Motor neuron (in vitro differentiated cells): ENCODE results near the gene MAML2. TPM values are rescaled to one million over a fixed set of nuclear protein-coding genes. Genes with fewer than 3 reads are reported as not detected.
A peak's percentile ranks its signal among the peaks of the same experiment; 100 is the strongest.

ENCODE experiments used
- ATAC-seq, 8 experiments: fragments of 200-7000 bp; cut with Tn5 transposase; replicated peaks in 6 of 8; 2 replicates each; pipeline ENCODE4 v1.8.0; 2021; ENCODE audit warnings: mild to moderate bottlenecking in 8 of 8, moderate library complexity in 8 of 8
- H3K27ac ChIP-seq, 2 donors: fragments of 250-450 bp; sonication (Bioruptor Pico); 2 replicates each; pipeline ENCODE4 v1.9.0; 2021; ENCODE audit warnings: antibody characterized with exemption in 2 of 2, mild to moderate bottlenecking in 2 of 2, moderate library complexity in 1 of 2
- H3K4me1 ChIP-seq, 2 donors: fragments of 250-450 bp; sonication (Bioruptor Pico); replicated peaks in 1 of 2; 2 replicates each; pipeline ENCODE4 v1.6.1; 2021; ENCODE audit warnings: antibody characterized with exemption in 2 of 2, mild to moderate bottlenecking in 2 of 2, moderate library complexity in 1 of 2
- H3K4me3 ChIP-seq, 5 donors: fragments of 250-450 bp; sonication (Bioruptor Pico); 2 replicates each; pipeline ENCODE4 v1.9.0; 2021; ENCODE audit warnings: antibody characterized with exemption in 5 of 5, mild to moderate bottlenecking in 5 of 5, moderate library complexity in 4 of 5
- whole genome bisulfite sequencing, 10 experiments: fragments of 450-650 bp; shearing (Covaris generic); methylation state at CpG; one replicate each; pipeline ENCODE4 v1.0.0; 2022; 5-methylcytosine and 5-hydroxymethylcytosine counted together
- in situ Hi-C, 9 experiments: fragments of 400-800 bp; cut with MboI; loops; one replicate each; pipeline ENCODE4 v1.15.0; 2021; ENCODE audit warnings: low sequenced_read_pairs in 9 of 9, low pct_unique_long_range_greater_than_20kb in 2 of 9; ENCODE audit not compliant: unreplicated experiment in 9 of 9
- total RNA-seq, 8 experiments: library from RNA; unstranded; fragments of 300-600 nt; gene quantifications; 2 replicates each; pipeline versions ENCODE4 v1.2.3 to v1.2.4, GENCODE V29; 2022

The MAML2 gene
- total RNA-seq, 8 experiments from 2014 or later: 4.9 to 21.2 (median 6.4) TPM

- H3K4me1 ChIP-seq: peaks cover 15 to 30% of the 10 kb centered on the region in 2 donors
- 49 to 95% (median 87%) methylated on average over 3 to 6 of the region's 8 CpGs for WGBS, 10 experiments
- H3K27ac ChIP-seq: no peak overlapping the region
- no peak for ATAC-seq
- H3K4me3 ChIP-seq: no peak overlapping the region
- in situ Hi-C loops: no loop called here
Observed at GRCh38 chr11:96256215-96257011, 86.6 kb downstream of the MAML2 start.

DNA sequence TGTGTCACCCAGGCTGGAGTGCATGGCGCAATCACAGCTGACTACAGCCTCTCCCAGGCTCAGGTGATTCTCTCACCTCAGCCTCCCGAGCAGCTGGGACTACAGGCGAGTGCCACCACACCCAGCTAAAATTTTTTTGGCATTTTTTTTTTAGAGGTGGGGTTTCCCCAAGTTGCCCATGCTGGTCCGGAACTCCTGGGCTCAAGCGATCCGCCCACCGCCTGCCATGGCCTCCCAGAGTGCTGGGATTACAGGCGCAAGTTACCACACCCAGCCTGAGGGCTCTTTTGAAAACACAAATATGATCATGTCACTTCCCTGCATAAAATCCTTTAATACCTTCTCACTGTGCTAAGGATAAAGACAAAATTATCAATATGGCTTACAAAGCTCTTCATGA is 88.1 kb downstream of the MAML2 start:
- peak in 3 of 8 experiments; percentile 13 to 49 (median 14) for ATAC-seq
- Histone ChIP-seq H3K27ac (no peak overlapping the region), H3K4me1 (peaks cover 15 to 30% of the 10 kb centered on the region in 2 donors), H3K4me3 (no peak overlapping the region)
- in situ Hi-C loops: no loop called here
- WGBS, 10 experiments: 54 to 100% (median 80%) methylated on average over 2 to 7 of the region's 8 CpGs; no CpG with 5 or more reads in 3 of the 10 experiments

DNA sequence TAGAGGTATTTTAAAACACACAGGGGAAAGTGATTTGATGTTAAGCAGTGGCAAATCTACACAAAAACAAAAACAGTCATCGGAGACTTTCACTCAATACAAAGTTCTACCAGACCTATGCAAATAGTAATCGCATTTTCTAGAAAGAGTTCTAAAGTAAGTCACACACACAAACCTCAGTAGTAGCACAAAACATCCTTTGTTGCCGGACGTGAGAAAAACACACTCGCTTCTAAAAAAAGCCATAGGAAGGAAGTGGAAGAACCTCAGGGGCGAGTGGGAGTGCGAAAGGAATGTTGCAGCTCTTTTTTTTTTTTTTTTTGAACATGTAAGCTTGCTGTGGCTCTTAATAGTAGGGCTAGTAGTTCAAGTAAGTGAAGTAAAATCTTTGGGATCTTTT is 88.9 kb downstream of the MAML2 start:
- Histone ChIP-seq H3K4me3 (no peak overlapping the region), H3K4me1 (peaks cover 15 to 26% of the 10 kb centered on the region in 2 donors), H3K27ac (no peak overlapping the region)
- in situ Hi-C loops: no loop called here
- peak in 1 of 8 experiments; percentile 20 for ATAC-seq
- WGBS, 10 experiments: 25 to 72% (median 50%) methylated on average over 2 to 7 of the region's 7 CpGs

DNA sequence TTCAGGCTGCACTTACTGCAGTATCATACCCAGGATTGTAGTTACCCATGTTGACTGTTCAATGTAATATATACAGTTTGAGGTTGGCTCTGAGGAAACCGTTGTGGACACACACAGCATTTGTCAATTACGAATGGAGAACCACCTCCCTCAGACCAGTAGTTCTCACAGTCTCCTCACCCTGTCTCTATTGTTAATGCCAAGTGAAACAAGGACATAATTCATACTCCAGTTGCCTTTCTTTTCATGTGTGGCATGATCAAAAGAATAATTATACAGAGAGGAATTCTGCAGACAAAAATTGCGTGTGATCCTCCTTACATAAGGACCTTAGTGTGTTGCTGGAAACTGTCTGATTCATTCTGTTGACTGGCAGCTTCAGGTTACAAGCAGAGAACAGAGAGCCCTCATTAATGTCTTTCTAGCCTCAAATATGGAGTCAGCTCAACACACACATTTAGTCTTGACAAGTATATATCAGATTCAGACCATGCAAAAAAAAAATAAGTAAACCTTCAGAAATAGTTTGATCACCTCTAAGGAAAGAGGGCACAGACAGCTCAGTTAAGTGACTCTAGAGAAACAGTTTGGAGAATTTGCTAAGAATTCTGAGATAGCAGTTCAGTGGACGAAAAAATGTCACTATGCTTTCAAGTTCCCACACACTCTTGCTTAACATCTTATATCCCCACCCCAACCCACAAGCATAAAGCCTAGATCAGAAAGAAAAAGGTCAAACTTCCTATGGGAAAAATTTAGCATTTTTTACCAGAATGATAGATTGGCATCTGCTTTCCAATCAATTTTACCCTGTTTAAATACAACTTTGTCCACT is 96.1 kb downstream of the MAML2 start:
- no peak overlapping the region for H3K27ac ChIP-seq

DNA sequence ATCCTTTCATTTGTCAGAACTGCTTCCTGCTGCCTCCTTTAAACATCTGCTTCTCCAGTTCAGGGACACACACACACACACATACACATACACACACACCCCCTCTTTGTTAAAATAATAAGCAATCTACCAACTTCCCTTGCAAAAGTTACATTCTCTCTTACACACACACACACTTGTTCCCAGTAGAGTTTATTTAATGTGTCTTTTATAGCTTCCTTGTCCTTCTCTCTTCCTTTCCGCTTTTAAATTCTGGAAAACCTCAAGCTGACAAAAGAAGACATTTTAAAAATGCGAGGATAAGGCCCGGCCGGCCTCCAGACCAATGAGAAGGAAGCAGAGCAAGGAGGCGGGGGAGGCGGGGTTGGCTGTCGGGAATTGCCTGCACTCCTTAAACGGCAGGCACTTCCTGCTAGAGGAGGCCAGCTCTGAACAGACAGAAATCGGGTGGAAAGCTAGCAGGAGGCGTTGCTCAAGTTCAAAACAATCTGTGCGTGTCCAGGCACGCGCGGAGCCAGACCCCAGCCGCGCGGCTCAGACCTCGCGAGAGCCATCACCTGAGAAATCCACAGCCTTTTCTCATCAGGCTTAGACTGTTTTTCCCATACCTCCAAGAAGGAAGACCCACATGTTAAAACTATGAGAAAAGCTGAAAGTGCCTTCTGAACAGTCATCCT is 99.9 kb downstream of the MAML2 start:
- Histone ChIP-seq H3K4me1 (peaks cover 30 to 32% of the 10 kb centered on the region in 2 donors), H3K4me3 (peak overlapping the region; percentile 34 to 40 (median 38)), H3K27ac (peak overlapping the region; percentile 74 to 80)
- peak; percentile 92 to 98 (median 97) for ATAC-seq
- WGBS, 10 experiments: 1 to 23% (median 3%) methylated on average over 2 to 18 of the region's 19 CpGs; no CpG with 5 or more reads in 4 of the 10 experiments
- in situ Hi-C loops: no loop called here

More for the DNA sequence above, 96.1 kb downstream of the MAML2 start:
- 7 to 90% (median 41%) methylated on average over 1 to 4 of the region's 4 CpGs for WGBS, 10 experiments
- Histone ChIP-seq H3K4me3 (no peak overlapping the region), H3K4me1 (peaks cover 24 to 28% of the 10 kb centered on the region in 2 donors)
- in situ Hi-C loops: no loop called here
- peak in 4 of 8 experiments; percentile 3 to 38 (median 16) for ATAC-seq

- Histone ChIP-seq H3K27ac (peak overlapping the region in 1 of 2 donors; percentile 29), H3K4me3 (peak overlapping the region; percentile 34 to 40 (median 38)), H3K4me1 (peaks cover 34 to 38% of the 10 kb centered on the region in 2 donors)
- ATAC-seq: no peak
- 29 to 76% (median 55%) methylated on average over 1 to 2 of the region's 2 CpGs; no CpG with 5 or more reads in 1 of the 10 experiments for WGBS, 10 experiments
- in situ Hi-C loops: no loop called here
Observed at GRCh38 chr11:96242191-96242847, 100.7 kb downstream of the MAML2 start.

DNA sequence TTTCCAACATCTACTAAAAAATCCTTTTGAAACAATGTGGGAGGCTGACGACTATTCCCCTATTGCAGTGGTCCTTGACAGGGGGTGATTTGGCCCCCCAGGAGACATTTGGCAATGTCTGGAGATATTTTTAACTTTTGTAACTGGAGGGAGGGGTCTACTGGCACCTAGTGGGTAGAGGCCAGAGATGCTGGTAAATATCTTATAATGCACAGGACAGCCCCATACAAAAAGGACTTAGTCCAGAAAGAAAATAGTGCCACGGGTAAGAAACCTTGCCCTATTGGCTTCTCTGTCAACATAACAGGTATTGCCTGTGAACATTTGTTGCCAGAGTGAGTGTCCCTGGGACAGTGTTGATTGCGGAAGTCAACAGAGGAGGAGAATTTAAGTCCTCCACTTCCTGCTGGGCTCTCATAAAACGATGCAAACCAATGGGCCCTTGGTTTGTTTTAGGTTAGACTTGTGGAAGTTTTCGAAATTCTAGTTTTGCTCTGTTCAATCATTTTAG is 101.6 kb downstream of the MAML2 start:
- Histone ChIP-seq H3K27ac (no peak overlapping the region), H3K4me3 (no peak overlapping the region), H3K4me1 (peaks cover 28 to 36% of the 10 kb centered on the region in 2 donors)
- in situ Hi-C loops: no loop called here
- WGBS, 10 experiments: 40 to 96% (median 72%) methylated on average over 1 to 5 of the region's 5 CpGs; no CpG with 5 or more reads in 2 of the 10 experiments
- no peak for ATAC-seq

- WGBS, 10 experiments: 0 to 100% (median 59%) methylated on average over 1 to 2 of the region's 2 CpGs; no CpG with 5 or more reads in 3 of the 10 experiments
- in situ Hi-C loops: no loop called here
- H3K4me1 ChIP-seq: peaks cover 34 to 43% of the 10 kb centered on the region in 2 donors
- H3K27ac ChIP-seq: no peak overlapping the region
- H3K4me3 ChIP-seq: no peak overlapping the region
- ATAC-seq: no peak
Observed at GRCh38 chr11:96238563-96239135, 104.3 kb downstream of the MAML2 start.

GRCh38 chr11:96237766-96238266 is 105.2 kb downstream of the MAML2 start:
- WGBS, 10 experiments: 9 to 83% (median 37%) methylated on average over 1 of the region's 1 CpG; no CpG with 5 or more reads in 2 of the 10 experiments
- no peak overlapping the region for H3K27ac ChIP-seq
- peaks cover 32 to 41% of the 10 kb centered on the region in 2 donors for H3K4me1 ChIP-seq
- in situ Hi-C loops: no loop called here
- no peak overlapping the region for H3K4me3 ChIP-seq
- peak in 4 of 8 experiments; percentile 31 to 63 (median 56) for ATAC-seq

GRCh38 chr11:96235751-96236150 is 107.2 kb downstream of the MAML2 start:
- H3K4me1 ChIP-seq: peaks cover 21 to 35% of the 10 kb centered on the region in 2 donors
- in situ Hi-C loops: no loop called here
- ATAC-seq: peak in 2 of 8 experiments; percentile 40 to 41
- no peak overlapping the region for H3K4me3 ChIP-seq
- H3K27ac ChIP-seq: no peak overlapping the region
- WGBS, 10 experiments: 30 to 100% (median 83%) methylated on average over 1 to 4 of the region's 4 CpGs; no CpG with 5 or more reads in 2 of the 10 experiments

DNA sequence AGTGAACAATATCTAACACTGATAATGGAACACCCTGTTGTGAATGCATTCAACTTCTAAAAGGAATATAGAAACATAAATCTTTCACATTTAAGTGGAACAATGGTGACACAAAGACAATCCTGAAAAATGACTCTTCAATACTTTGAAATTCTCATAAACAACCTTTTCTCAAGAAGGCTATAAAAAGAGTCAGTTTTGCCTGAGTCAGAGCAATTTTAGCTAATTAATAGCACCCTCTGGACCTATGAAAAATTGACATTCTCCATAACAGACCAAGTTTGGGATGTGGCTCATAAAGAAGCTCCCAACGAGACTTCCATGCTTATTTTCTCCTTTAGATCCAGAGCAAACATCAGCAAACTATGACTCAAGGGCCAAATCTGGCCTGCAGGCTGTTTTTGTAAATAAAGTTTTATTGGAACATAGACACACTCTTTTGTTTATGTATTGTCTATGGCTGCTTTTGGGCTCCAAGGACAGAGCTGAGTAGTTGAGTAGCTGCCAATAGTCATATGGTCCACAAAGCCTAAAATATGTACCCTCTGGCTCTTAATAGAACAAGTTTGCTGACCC is 108.0 kb downstream of the MAML2 start:
- 29 to 93% (median 60%) methylated on average over 1 of the region's 1 CpG; no CpG with 5 or more reads in 5 of the 10 experiments for WGBS, 10 experiments
- Histone ChIP-seq H3K4me1 (peaks cover 21 to 35% of the 10 kb centered on the region in 2 donors), H3K4me3 (no peak overlapping the region), H3K27ac (no peak overlapping the region)
- in situ Hi-C loops: no loop called here
- ATAC-seq: no peak
